Measurements from ENCODE around the gene SWAP70.

The SWAP70 gene

GRCh38 chr11:9763301-9763700 is 99.4 kb downstream of the SWAP70 start:
- Histone ChIP-seq H3K36me3 (no peaks in the 10 kb centered on the region), H3K9me3 (replicated peaks in 1 of 11) (no peaks in the 10 kb centered on the region), H3K4me2 (no peak overlapping the region), H3K9ac (no peak overlapping the region), H3K4me3 (no peak overlapping the region), H3K4me1 (peaks cover 28 to 52% (median 41%) of the 10 kb centered on the region in 10 experiments), H3K27ac (no peak overlapping the region), H4K20me1 (no peaks in the 10 kb centered on the region; a peak in 1 of 22 replicates), H3K27me3 (no peaks in the 10 kb centered on the region; a peak in 1 of 22 replicates)
- no peak for TF ChIP-seq Cebpa-rat (IDR thresholded peaks at IDR 0.05)

- Histone ChIP-seq H3K27ac (peak overlapping the region in 4 of 11 experiments; percentile 8 to 59 (median 47); a peak in 5 of 22 replicates), H3K9ac (peak overlapping the region in 4 of 11 experiments; percentile 18 to 50 (median 29); a peak in 5 of 22 replicates), H3K27me3 (no peaks in the 10 kb centered on the region), H3K4me3 (no peak overlapping the region), H3K36me3 (peaks cover 0 to 6% (median 0%) of the 10 kb centered on the region in 11 experiments; a peak in 1 of 22 replicates), H4K20me1 (no peaks in the 10 kb centered on the region; a peak in 1 of 22 replicates), H3K4me1 (peaks cover 9 to 31% (median 20%) of the 10 kb centered on the region in 10 experiments), H3K4me2 (peak overlapping the region; percentile 38 to 86 (median 70)), H3K9me3 (replicated peaks in 1 of 11) (no peaks in the 10 kb centered on the region)
- no peak for TF ChIP-seq Cebpa-rat (IDR thresholded peaks at IDR 0.05)
Observed at GRCh38 chr11:9765320-9766101, 101.6 kb downstream of the SWAP70 start.

GRCh38 chr11:9769621-9770020 is 105.7 kb downstream of the SWAP70 start:
- no peaks in the 10 kb centered on the region for H3K9me3 ChIP-seq (replicated peaks in 1 of 11)
- peaks cover 9 to 28% (median 17%) of the 10 kb centered on the region in 10 experiments; a peak in 19 of 20 replicates for H3K4me1 ChIP-seq
- H3K27ac ChIP-seq = no peak overlapping the region
- H3K4me2 ChIP-seq = no peak overlapping the region
- no peaks in the 10 kb centered on the region for H3K27me3 ChIP-seq
- no peak overlapping the region for H3K9ac ChIP-seq
- H4K20me1 ChIP-seq = no peaks in the 10 kb centered on the region
- peaks cover 0 to 17% (median 0%) of the 10 kb centered on the region in 11 experiments; a peak in 2 of 22 replicates for H3K36me3 ChIP-seq
- no peak overlapping the region for H3K4me3 ChIP-seq
- no peak for TF ChIP-seq Cebpa-rat (IDR thresholded peaks at IDR 0.05)

- Histone ChIP-seq H3K27me3 (no peaks in the 10 kb centered on the region), H3K4me2 (no peak overlapping the region), H3K36me3 (peaks cover 0 to 26% (median 0%) of the 10 kb centered on the region in 11 experiments; a peak in 3 of 22 replicates), H3K9ac (no peak overlapping the region), H3K9me3 (replicated peaks in 1 of 11) (no peaks in the 10 kb centered on the region), H3K4me3 (no peak overlapping the region), H3K27ac (no peak overlapping the region), H3K4me1 (peaks cover 0 to 13% (median 4%) of the 10 kb centered on the region in 10 experiments; a peak in 14 of 20 replicates), H4K20me1 (0 out of 22 replicates have a peak, but pooled peaks cover 0 to 2% (median 0%) of the 10 kb centered on the region in 11 experiments)
- TF ChIP-seq Cebpa-rat (IDR thresholded peaks at IDR 0.05) = no peak
Observed at GRCh38 chr11:9771071-9771511, 107.2 kb downstream of the SWAP70 start.

- Histone ChIP-seq H3K9ac (no peak overlapping the region), H3K27ac (no peak overlapping the region), H3K9me3 (replicated peaks in 1 of 11) (no peaks in the 10 kb centered on the region), H3K36me3 (peaks cover 0 to 32% (median 0%) of the 10 kb centered on the region in 11 experiments; a peak in 4 of 22 replicates), H3K27me3 (no peaks in the 10 kb centered on the region), H3K4me3 (no peak overlapping the region), H3K4me2 (no peak overlapping the region), H3K4me1 (peaks cover 0 to 7% (median 0%) of the 10 kb centered on the region in 10 experiments; a peak in 1 of 20 replicates), H4K20me1 (0 out of 22 replicates have a peak, but pooled peaks cover 0 to 2% (median 0%) of the 10 kb centered on the region in 11 experiments)
- TF ChIP-seq Cebpa-rat (IDR thresholded peaks at IDR 0.05) = no peak
Observed at GRCh38 chr11:9772218-9772617, 108.3 kb downstream of the SWAP70 start.

- 0 out of 22 replicates have a peak, but pooled peaks cover 0 to 2% (median 0%) of the 10 kb centered on the region in 11 experiments for H4K20me1 ChIP-seq
- peaks cover 0 to 7% (median 0%) of the 10 kb centered on the region in 10 experiments; a peak in 1 of 20 replicates for H3K4me1 ChIP-seq
- no peak for TF ChIP-seq Cebpa-rat (IDR thresholded peaks at IDR 0.05)
- H3K4me3 ChIP-seq = no peak overlapping the region
- H3K9me3 ChIP-seq (replicated peaks in 1 of 11) = no peaks in the 10 kb centered on the region
- H3K9ac ChIP-seq = no peak overlapping the region
- H3K36me3 ChIP-seq = peaks cover 0 to 45% (median 0%) of the 10 kb centered on the region in 11 experiments; a peak in 4 of 22 replicates
- no peak overlapping the region for H3K27ac ChIP-seq
- H3K27me3 ChIP-seq = no peaks in the 10 kb centered on the region
- H3K4me2 ChIP-seq = no peak overlapping the region
Observed at GRCh38 chr11:9773524-9773923, 109.6 kb downstream of the SWAP70 start.

- Histone ChIP-seq H3K4me1 (peaks cover 0 to 7% (median 0%) of the 10 kb centered on the region in 10 experiments; a peak in 1 of 20 replicates), H3K4me3 (no peak overlapping the region), H3K36me3 (peaks cover 0 to 49% (median 0%) of the 10 kb centered on the region in 11 experiments; a peak in 4 of 22 replicates), H3K9me3 (replicated peaks in 1 of 11) (no peaks in the 10 kb centered on the region), H4K20me1 (0 out of 22 replicates have a peak, but pooled peaks cover 0 to 2% (median 0%) of the 10 kb centered on the region in 11 experiments), H3K27ac (no peak overlapping the region), H3K4me2 (no peak overlapping the region), H3K9ac (no peak overlapping the region), H3K27me3 (no peaks in the 10 kb centered on the region)
- no peak for TF ChIP-seq Cebpa-rat (IDR thresholded peaks at IDR 0.05)
Observed at GRCh38 chr11:9774109-9774508, 110.2 kb downstream of the SWAP70 start.

GRCh38 chr11:9774591-9775397 is 110.9 kb downstream of the SWAP70 start:
- peaks cover 0 to 51% (median 0%) of the 10 kb centered on the region in 11 experiments; a peak in 8 of 22 replicates for H3K36me3 ChIP-seq
- H3K27me3 ChIP-seq = no peaks in the 10 kb centered on the region
- no peak overlapping the region for H3K4me2 ChIP-seq
- no peak for TF ChIP-seq Cebpa-rat (IDR thresholded peaks at IDR 0.05)
- H4K20me1 ChIP-seq = 0 out of 22 replicates have a peak, but pooled peaks cover 0 to 2% (median 0%) of the 10 kb centered on the region in 11 experiments
- no peak overlapping the region for H3K4me3 ChIP-seq
- peaks cover 0 to 7% (median 0%) of the 10 kb centered on the region in 10 experiments; a peak in 1 of 20 replicates for H3K4me1 ChIP-seq
- H3K9ac ChIP-seq = no peak overlapping the region
- no peaks in the 10 kb centered on the region for H3K9me3 ChIP-seq (replicated peaks in 1 of 11)
- H3K27ac ChIP-seq = no peak overlapping the region
